ENCODE data around the gene MEI1. TPM values are rescaled to one million over a fixed set of nuclear protein-coding genes. Genes with fewer than 3 reads are reported as not detected.
"Not testable (repeated sequence)": the region's sequence is repeated elsewhere in the genome, so short reads cannot be mapped to it uniquely, and the experiment has no call there.

Gene MEI1
- total RNA-seq, 4 donors from 2014 or later: 0.70 to 1.9 TPM; not detected in 2

- TF ChIP-seq CTCF (IDR thresholded peaks at IDR 0.05) (no peak), POLR2A (IDR thresholded peaks at IDR 0.05) (no peak)
- Histone ChIP-seq H3K27ac (no peak overlapping the region), H3K9me3 (no peaks in the 10 kb centered on the region), H3K36me3 (no peaks in the 10 kb centered on the region), H3K27me3 (no peaks in the 10 kb centered on the region), H3K4me3 (no peak overlapping the region), H3K4me1 (no peaks in the 10 kb centered on the region)
- DNase-seq: no peak
- intact Hi-C loops (cut with DNase I; ENCODE audit: low total_unique reads): no loop called here
These were observed 30.1 kb upstream of the MEI1 start for GRCh38 chr22:41668971-41669911.

GRCh38 chr22:41672096-41672495, 27.2 kb upstream of the MEI1 start:
- H3K27me3 ChIP-seq; H3K4me3 ChIP-seq; intact Hi-C loops (cut with DNase I; ENCODE audit: low total_unique reads); H3K27ac ChIP-seq; DNase-seq; H3K9me3 ChIP-seq; H3K36me3 ChIP-seq; H3K4me1 ChIP-seq: not testable (repeated sequence)

- Histone ChIP-seq H3K36me3 (no peaks in the 10 kb centered on the region), H3K9me3 (no peaks in the 10 kb centered on the region), H3K4me1 (no peaks in the 10 kb centered on the region), H3K4me3 (no peak overlapping the region), H3K27me3 (no peaks in the 10 kb centered on the region), H3K27ac (no peak overlapping the region)
- intact Hi-C loops (cut with DNase I; ENCODE audit: low total_unique reads): no loop called here
- TF ChIP-seq POLR2A (IDR thresholded peaks at IDR 0.05): no peak
- TF ChIP-seq CTCF (IDR thresholded peaks at IDR 0.05): no peak
- no peak for DNase-seq
These were observed 26.4 kb upstream of the MEI1 start for GRCh38 chr22:41672780-41673509.

- no peaks in the 10 kb centered on the region for H3K36me3 ChIP-seq
- intact Hi-C loops (cut with DNase I; ENCODE audit: low total_unique reads): no loop called here
- no peaks in the 10 kb centered on the region for H3K27me3 ChIP-seq
- no peak overlapping the region for H3K4me3 ChIP-seq
- no peak for DNase-seq
- TF ChIP-seq CTCF (IDR thresholded peaks at IDR 0.05): no peak
- no peak for TF ChIP-seq POLR2A (IDR thresholded peaks at IDR 0.05)
- H3K9me3 ChIP-seq: no peaks in the 10 kb centered on the region
- no peak overlapping the region for H3K27ac ChIP-seq
- no peaks in the 10 kb centered on the region for H3K4me1 ChIP-seq
These were observed 24.4 kb upstream of the MEI1 start for GRCh38 chr22:41674846-41675340.

- Histone ChIP-seq H3K9me3 (no peaks in the 10 kb centered on the region), H3K4me3 (no peak overlapping the region), H3K36me3 (no peaks in the 10 kb centered on the region), H3K4me1 (no peaks in the 10 kb centered on the region), H3K27ac (no peak overlapping the region), H3K27me3 (no peaks in the 10 kb centered on the region)
- DNase-seq: no peak
- intact Hi-C loops (cut with DNase I; ENCODE audit: low total_unique reads): no loop called here
- TF ChIP-seq POLR2A (IDR thresholded peaks at IDR 0.05) (no peak), CTCF (IDR thresholded peaks at IDR 0.05) (no peak)
These were observed 23.2 kb upstream of the MEI1 start for GRCh38 chr22:41676134-41676533.
